UCSD-AML1 (cell line): ENCODE measurements around the gene INPP5A.
"Not testable (repeated sequence)": the region's sequence is repeated elsewhere in the genome, so short reads cannot be mapped to it uniquely, and the experiment has no call there.

Experiments used
- DNase-seq: peaks from one replicate; lab custom pipeline; 2025; ENCODE audit not compliant: unreplicated experiment; lab: John Stamatoyannopoulos, UW

Gene INPP5A

GRCh38 chr10:132700156-132701098, 162.8 kb downstream of the INPP5A start:
- DNase-seq: no peak

- no peak for DNase-seq
Measured at GRCh38 chr10:132701099-132701845, 163.7 kb downstream of the INPP5A start.

- DNase-seq: no peak
Measured at GRCh38 chr10:132701846-132702190, 164.2 kb downstream of the INPP5A start.

GRCh38 chr10:132702601-132703418, 165.2 kb downstream of the INPP5A start:
- no peak for DNase-seq

GRCh38 chr10:132703419-132704007, 165.9 kb downstream of the INPP5A start:
- DNase-seq: no peak

- DNase-seq: no peak
Measured at GRCh38 chr10:132704008-132704814, 166.6 kb downstream of the INPP5A start.

GRCh38 chr10:132704815-132705064, 167.2 kb downstream of the INPP5A start:
- not testable (repeated sequence) for DNase-seq

GRCh38 chr10:132705173-132705572, 167.6 kb downstream of the INPP5A start:
- DNase-seq: no peak

- no peak for DNase-seq
Measured at GRCh38 chr10:132705943-132706342, 168.4 kb downstream of the INPP5A start.

GRCh38 chr10:132706701-132707100, 169.1 kb downstream of the INPP5A start:
- no peak for DNase-seq

- DNase-seq: no peak
Measured at GRCh38 chr10:132707121-132707775, 169.7 kb downstream of the INPP5A start.

- DNase-seq: no peak
Measured at GRCh38 chr10:132707776-132708171, 170.2 kb downstream of the INPP5A start.

GRCh38 chr10:132708441-132708840, 170.9 kb downstream of the INPP5A start:
- no peak for DNase-seq

- no peak for DNase-seq
Measured at GRCh38 chr10:132708936-132709335, 171.3 kb downstream of the INPP5A start.

GRCh38 chr10:132709471-132709951, 171.9 kb downstream of the INPP5A start:
- no peak for DNase-seq

- no peak for DNase-seq
Measured at GRCh38 chr10:132710036-132710686, 172.6 kb downstream of the INPP5A start.

- no peak for DNase-seq
Measured at GRCh38 chr10:132710746-132711612, 173.4 kb downstream of the INPP5A start.

- DNase-seq: no peak
Measured at GRCh38 chr10:132711613-132712121, 174.1 kb downstream of the INPP5A start.
